Activated CD8-positive, alpha-beta memory T cell treated with anti-CD3 and anti-CD28 coated beads, Interleukin-2, amount 10 ng/mL, durations not matched to agents 7 days and 5 days (primary cell): Measurements from ENCODE around the gene SERINC3. TPM values are rescaled to one million over a fixed set of nuclear protein-coding genes. Genes with fewer than 3 reads are reported as not detected.

Source experiments
- ATAC-seq: fragments of 150-1000 bp; cut with Tn5 transposase; one replicate; pipeline ENCODE4 v1.10.0; 2021; ENCODE audit warnings: moderate library complexity
- CTCF ChIA-PET: fragments of 350-600 bp; sonication (Branson Sonifier 250); formaldehyde crosslinking; loops from one replicate; lab custom pipeline; 2021; ENCODE audit warnings: antibody characterized with exemption; lab: Charles Lee
- DNase-seq: peaks from one replicate; pipeline ENCODE4 v3.0.0-alpha.2; 2020
- H3K27ac Mint-ChIP-seq: one replicate; pipeline ENCODE4 v1.8.0; 2021; ENCODE audit warnings: mild to moderate bottlenecking, mixed read lengths
- H3K27me3 Mint-ChIP-seq: one replicate; pipeline ENCODE4 v1.8.0; 2021; ENCODE audit warnings: mixed read lengths
- H3K36me3 Mint-ChIP-seq: one replicate; pipeline ENCODE4 v1.8.0; 2021; ENCODE audit warnings: mild to moderate bottlenecking, mixed read lengths
- H3K4me1 Mint-ChIP-seq: one replicate; pipeline ENCODE4 v1.8.0; 2021; ENCODE audit warnings: mixed read lengths
- H3K4me3 Mint-ChIP-seq: one replicate; pipeline ENCODE4 v1.8.0; 2021; ENCODE audit warnings: mild to moderate bottlenecking, moderate library complexity, mixed read lengths
- H3K9me3 Mint-ChIP-seq: one replicate; pipeline ENCODE4 v1.8.0; 2022; ENCODE audit warnings: low read depth, mixed read lengths
- total RNA-seq, 2 experiments: library from RNA; stranded (reverse); gene quantifications; one replicate each; pipeline ENCODE4 v1.2.3, GENCODE V29; 2021

Gene SERINC3
- total RNA-seq, 2 experiments from 2014 or later: 50.1 to 64.6 TPM

DNA sequence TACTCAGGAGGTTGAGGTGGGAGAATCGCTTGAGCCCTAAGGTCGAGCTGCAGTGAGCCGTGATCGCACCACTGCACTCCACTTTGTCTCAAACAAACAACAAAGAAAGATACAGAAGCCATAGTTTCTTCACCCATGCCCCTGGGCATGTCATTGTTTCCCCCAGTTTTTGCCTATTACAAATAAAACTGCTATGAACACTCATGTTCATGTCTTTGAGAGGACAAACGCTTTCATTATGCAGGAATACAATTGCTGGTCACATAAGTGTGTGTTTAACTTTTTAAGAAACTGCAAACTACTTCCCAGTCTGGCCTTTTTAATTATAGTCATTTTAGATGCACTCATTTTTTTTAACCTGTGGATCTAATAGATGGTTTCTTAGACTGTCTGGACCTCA is 58.4 kb downstream of the SERINC3 start:
- Mint-ChIP-seq H3K36me3 (no peaks in the 10 kb centered on the region), H3K4me1 (no peaks in the 10 kb centered on the region), H3K27me3 (peaks cover 2% of the 10 kb centered on the region), H3K9me3 (no peaks in the 10 kb centered on the region), H3K27ac (no peak overlapping the region), H3K4me3 (no peak overlapping the region)
- no peak for ATAC-seq
- no peak for DNase-seq
- CTCF ChIA-PET: no interaction called here

- Mint-ChIP-seq H3K36me3 (no peaks in the 10 kb centered on the region), H3K27ac (no peak overlapping the region), H3K9me3 (no peaks in the 10 kb centered on the region), H3K27me3 (peaks cover 2% of the 10 kb centered on the region), H3K4me1 (no peaks in the 10 kb centered on the region), H3K4me3 (no peak overlapping the region)
- CTCF ChIA-PET: interaction anchor here (1.1 to 1.4 kb wide), 3 partner anchors 12 to 224 kb away, joined by 3 to 4 read pairs (median 3); no protein-coding TSS in a partner anchor
- ATAC-seq (no peak), DNase-seq (no peak)
Observed at GRCh38 chr20:44461803-44462174, 60.1 kb downstream of the SERINC3 start.

DNA sequence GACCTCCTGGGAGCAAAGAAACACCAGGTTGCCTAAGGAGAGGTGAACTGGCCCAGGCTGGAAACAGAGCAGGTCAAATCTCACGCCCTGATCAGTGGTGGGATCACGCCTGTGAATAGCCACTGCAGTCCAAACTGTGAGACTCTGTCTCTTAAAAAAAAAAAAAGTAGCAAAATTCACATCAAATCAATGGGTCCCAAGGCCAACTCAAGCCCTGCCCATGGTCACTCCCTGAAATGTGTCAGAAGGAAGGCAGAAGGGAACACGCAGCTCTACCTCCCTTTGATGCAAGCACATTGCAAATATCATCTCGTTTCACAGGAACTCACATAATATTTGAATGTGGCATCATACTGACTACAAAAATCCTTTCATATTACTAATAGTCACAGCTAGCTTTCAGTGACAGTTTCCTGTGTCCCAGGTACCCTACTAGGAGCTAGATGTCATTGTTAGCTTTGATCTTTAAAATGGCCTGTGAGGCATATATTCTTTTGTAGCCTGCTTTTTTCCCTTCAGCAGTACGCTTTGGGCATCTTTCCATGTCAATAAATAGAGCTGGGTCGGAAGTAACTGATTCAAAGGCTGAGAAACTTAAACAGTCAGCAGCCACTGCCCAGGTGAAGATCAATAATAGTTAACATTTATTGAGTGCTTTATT is 60.6 kb downstream of the SERINC3 start:
- H3K4me3 Mint-ChIP-seq: no peak overlapping the region
- H3K27me3 Mint-ChIP-seq: peaks cover 2% of the 10 kb centered on the region
- DNase-seq (no peak), ATAC-seq (no peak)
- no peak overlapping the region for H3K27ac Mint-ChIP-seq
- H3K4me1 Mint-ChIP-seq: no peaks in the 10 kb centered on the region
- CTCF ChIA-PET: interaction anchor here (1.1 to 1.4 kb wide), 3 partner anchors 12 to 224 kb away, joined by 3 to 4 read pairs (median 3); no protein-coding TSS in a partner anchor
- no peaks in the 10 kb centered on the region for H3K9me3 Mint-ChIP-seq
- no peaks in the 10 kb centered on the region for H3K36me3 Mint-ChIP-seq

- CTCF ChIA-PET: interaction anchor here (1.4 kb wide), 1 partner anchor 245 kb away, joined by 3 read pairs; no protein-coding TSS in a partner anchor
- Mint-ChIP-seq H3K27me3 (peaks cover 2% of the 10 kb centered on the region), H3K27ac (no peak overlapping the region), H3K36me3 (no peaks in the 10 kb centered on the region), H3K9me3 (no peaks in the 10 kb centered on the region), H3K4me3 (no peak overlapping the region), H3K4me1 (no peaks in the 10 kb centered on the region)
- ATAC-seq: no peak
- no peak for DNase-seq
Observed at GRCh38 chr20:44460795-44461141, 61.1 kb downstream of the SERINC3 start.

GRCh38 chr20:44459271-44459670 is 62.6 kb downstream of the SERINC3 start:
- peaks cover 2% of the 10 kb centered on the region for H3K27me3 Mint-ChIP-seq
- no peak overlapping the region for H3K4me3 Mint-ChIP-seq
- CTCF ChIA-PET: interaction anchor here (1.4 to 2.4 kb wide), 2 partner anchors 241 to 244 kb away, joined by 3 to 8 read pairs; no protein-coding TSS in a partner anchor
- H3K36me3 Mint-ChIP-seq: no peaks in the 10 kb centered on the region
- no peaks in the 10 kb centered on the region for H3K9me3 Mint-ChIP-seq
- DNase-seq (no peak), ATAC-seq (no peak)
- H3K27ac Mint-ChIP-seq: no peak overlapping the region
- no peaks in the 10 kb centered on the region for H3K4me1 Mint-ChIP-seq

- no peak overlapping the region for H3K4me3 Mint-ChIP-seq
- H3K27ac Mint-ChIP-seq: no peak overlapping the region
- H3K9me3 Mint-ChIP-seq: no peaks in the 10 kb centered on the region
- H3K27me3 Mint-ChIP-seq: no peaks in the 10 kb centered on the region
- ATAC-seq: no peak
- H3K4me1 Mint-ChIP-seq: no peaks in the 10 kb centered on the region
- DNase-seq: no peak
- H3K36me3 Mint-ChIP-seq: no peaks in the 10 kb centered on the region
- CTCF ChIA-PET: no interaction called here
Observed at GRCh38 chr20:44457016-44457415, 64.9 kb downstream of the SERINC3 start.

DNA sequence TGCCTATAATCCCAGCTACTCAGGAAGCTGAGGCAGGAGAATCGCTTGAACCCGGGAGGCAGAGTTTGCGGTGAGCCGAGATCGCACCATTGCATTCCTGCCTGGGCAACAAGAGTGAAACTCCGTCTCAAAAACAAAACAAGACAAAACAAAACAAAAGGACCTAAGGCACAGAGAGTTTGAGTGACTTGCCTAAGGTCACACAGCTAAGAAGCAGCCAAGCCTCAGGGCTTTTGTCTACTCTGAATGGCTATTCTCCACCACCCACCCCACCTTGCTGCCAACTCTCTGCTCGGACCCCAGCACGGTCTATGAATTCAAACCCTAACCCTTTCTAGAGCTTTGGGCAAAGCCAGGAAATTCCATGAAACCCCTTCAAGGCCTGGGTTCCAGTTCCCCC is 65.3 kb downstream of the SERINC3 start:
- DNase-seq (no peak), ATAC-seq (no peak)
- Mint-ChIP-seq H3K27ac (no peak overlapping the region), H3K27me3 (no peaks in the 10 kb centered on the region), H3K36me3 (no peaks in the 10 kb centered on the region), H3K4me3 (no peak overlapping the region), H3K9me3 (no peaks in the 10 kb centered on the region), H3K4me1 (no peaks in the 10 kb centered on the region)
- CTCF ChIA-PET: no interaction called here

DNA sequence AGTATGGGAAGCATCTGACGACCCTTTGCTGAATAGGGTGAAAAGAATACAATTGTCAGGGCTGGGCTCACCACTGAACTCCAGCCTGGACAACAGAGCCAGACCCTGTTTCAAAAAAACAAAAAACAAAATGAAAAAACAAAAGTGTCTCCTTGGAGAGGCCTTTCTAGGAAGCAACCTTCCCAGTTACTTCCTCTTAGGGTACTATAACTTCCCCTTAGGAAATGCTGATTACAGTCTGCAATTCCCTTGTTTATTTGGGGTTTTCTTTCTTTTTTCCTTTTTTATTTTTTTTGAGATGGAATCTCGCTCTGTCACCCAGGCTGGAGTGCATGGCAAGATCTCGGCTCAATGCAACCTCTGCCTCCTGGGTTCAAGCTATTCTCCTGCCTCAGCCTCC is 66.7 kb downstream of the SERINC3 start:
- CTCF ChIA-PET: no interaction called here
- ATAC-seq: no peak
- H3K9me3 Mint-ChIP-seq: no peaks in the 10 kb centered on the region

GRCh38 chr20:44454306-44454963 is 67.4 kb downstream of the SERINC3 start:
- no peak for DNase-seq
- CTCF ChIA-PET: no interaction called here
- no peak overlapping the region for H3K27ac Mint-ChIP-seq
- H3K27me3 Mint-ChIP-seq: peaks cover 2% of the 10 kb centered on the region
- H3K9me3 Mint-ChIP-seq: no peaks in the 10 kb centered on the region
- no peaks in the 10 kb centered on the region for H3K4me1 Mint-ChIP-seq
- H3K4me3 Mint-ChIP-seq: no peak overlapping the region
- ATAC-seq: no peak
- H3K36me3 Mint-ChIP-seq: no peaks in the 10 kb centered on the region

More for the DNA sequence above, 66.7 kb downstream of the SERINC3 start:
- H3K27ac Mint-ChIP-seq: no peak overlapping the region
- H3K27me3 Mint-ChIP-seq: peaks cover 2% of the 10 kb centered on the region
- H3K4me3 Mint-ChIP-seq: no peak overlapping the region
- DNase-seq: no peak
- no peaks in the 10 kb centered on the region for H3K4me1 Mint-ChIP-seq
- no peaks in the 10 kb centered on the region for H3K36me3 Mint-ChIP-seq

GRCh38 chr20:44450903-44451450 is 70.9 kb downstream of the SERINC3 start:
- H3K27ac Mint-ChIP-seq: no peak overlapping the region
- H3K36me3 Mint-ChIP-seq: no peaks in the 10 kb centered on the region
- CTCF ChIA-PET: no interaction called here
- no peaks in the 10 kb centered on the region for H3K9me3 Mint-ChIP-seq
- H3K4me3 Mint-ChIP-seq: no peak overlapping the region
- H3K27me3 Mint-ChIP-seq: peaks cover 2% of the 10 kb centered on the region
- no peaks in the 10 kb centered on the region for H3K4me1 Mint-ChIP-seq
- DNase-seq: no peak
- ATAC-seq: no peak

DNA sequence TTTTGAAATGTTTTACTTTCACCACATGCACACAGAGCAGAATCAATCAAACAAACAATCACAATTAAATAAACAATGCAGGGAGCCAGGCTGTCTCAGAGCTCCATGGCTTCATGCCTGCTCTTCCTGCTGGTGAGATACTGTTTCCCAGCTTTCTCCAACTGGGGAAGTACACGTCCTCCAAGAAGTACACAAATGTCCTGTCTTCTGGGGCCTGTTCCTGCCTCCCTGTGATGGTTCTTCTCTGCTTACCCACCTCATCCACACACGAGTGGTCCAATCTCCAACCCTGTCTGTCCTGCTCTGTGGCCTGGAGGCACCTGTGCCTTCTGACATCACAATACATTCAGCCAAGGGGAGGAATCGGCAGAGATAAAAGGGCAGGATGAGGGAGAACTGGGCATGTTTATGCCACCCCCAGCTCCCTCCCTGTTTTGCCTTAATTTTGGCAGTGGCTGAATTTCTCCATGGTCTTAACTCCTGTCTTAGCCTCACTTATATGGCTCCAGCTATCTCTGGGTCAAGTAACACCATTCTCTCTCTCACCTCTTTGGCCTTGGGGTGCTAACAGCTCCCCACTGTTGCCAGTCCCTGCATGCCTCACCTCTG is 71.5 kb downstream of the SERINC3 start:
- Mint-ChIP-seq H3K4me3 (no peak overlapping the region), H3K36me3 (no peaks in the 10 kb centered on the region), H3K4me1 (no peaks in the 10 kb centered on the region), H3K27me3 (peaks cover 2% of the 10 kb centered on the region), H3K27ac (no peak overlapping the region), H3K9me3 (no peaks in the 10 kb centered on the region)
- ATAC-seq (no peak), DNase-seq (no peak)
- CTCF ChIA-PET: interaction anchor here (0.6 to 0.9 kb wide), 2 partner anchors 11 to 363 kb away, joined by 3 read pairs; no protein-coding TSS in a partner anchor

GRCh38 chr20:44449864-44450263 is 72.0 kb downstream of the SERINC3 start:
- CTCF ChIA-PET: interaction anchor here (0.6 to 0.9 kb wide), 2 partner anchors 12 to 364 kb away, joined by 3 read pairs; no protein-coding TSS in a partner anchor
- ATAC-seq (no peak), DNase-seq (no peak)
- H3K27me3 Mint-ChIP-seq: peaks cover 2% of the 10 kb centered on the region
- no peaks in the 10 kb centered on the region for H3K4me1 Mint-ChIP-seq
- no peak overlapping the region for H3K27ac Mint-ChIP-seq
- H3K9me3 Mint-ChIP-seq: no peaks in the 10 kb centered on the region
- no peak overlapping the region for H3K4me3 Mint-ChIP-seq
- H3K36me3 Mint-ChIP-seq: no peaks in the 10 kb centered on the region

GRCh38 chr20:44448753-44449546 is 72.9 kb downstream of the SERINC3 start:
- no peaks in the 10 kb centered on the region for H3K9me3 Mint-ChIP-seq
- no peak overlapping the region for H3K4me3 Mint-ChIP-seq
- H3K4me1 Mint-ChIP-seq: no peaks in the 10 kb centered on the region
- H3K36me3 Mint-ChIP-seq: no peaks in the 10 kb centered on the region
- DNase-seq (no peak), ATAC-seq (no peak)
- peaks cover 2% of the 10 kb centered on the region for H3K27me3 Mint-ChIP-seq
- H3K27ac Mint-ChIP-seq: no peak overlapping the region
- CTCF ChIA-PET: interaction anchor here (0.9 kb wide), 1 partner anchor 13 kb away, joined by 3 read pairs; no protein-coding TSS in a partner anchor
